ENCODE measurements around the gene FGD6. TPM values are rescaled to one million over a fixed set of nuclear protein-coding genes. Genes with fewer than 3 reads are reported as not detected.

Gene FGD6
- polyA plus RNA-seq, 1 donor (not counting 4 experiments of a cell fraction or from before 2014, with no cell fraction given): 54.2 TPM

GRCh38 chr12:95229636-95230035 lies 12.4 kb upstream of the FGD6 start:
- H3K4me1 ChIP-seq (ENCODE audit: control insufficient read depth, extremely low read depth, insufficient read depth, low read length): peaks cover 14% of the 10 kb centered on the region
- FAIRE-seq (no peak), DNase-seq (ENCODE audit: low read depth, low spot score) (no peak)
- no peaks in the 10 kb centered on the region for H3K9me3 ChIP-seq (ENCODE audit: control insufficient read depth, low read depth, low read length)
- no peak overlapping the region for H3K4me2 ChIP-seq (ENCODE audit: control insufficient read depth, extremely low read depth, insufficient read depth, low read depth, low read length)
- no peak overlapping the region for H3K27ac ChIP-seq (ENCODE audit: control insufficient read depth, insufficient read depth, low read length)
- no peak overlapping the region for H2AFZ ChIP-seq (ENCODE audit: control insufficient read depth, low read length)
- no peak overlapping the region for H3K9ac ChIP-seq (ENCODE audit: control insufficient read depth, extremely low read depth, insufficient read depth, low read length)
- peaks cover 7 to 12% of the 10 kb centered on the region in 2 experiments for H3K36me3 ChIP-seq (ENCODE audit: control insufficient read depth in 2 of 2, extremely low read depth in 1 of 2, insufficient read depth in 2 of 2, low read length in 2 of 2)
- peaks cover 96% of the 10 kb centered on the region for H3K79me2 ChIP-seq (ENCODE audit: control insufficient read depth, insufficient read depth, low read length)
- peaks cover 5% of the 10 kb centered on the region for H4K20me1 ChIP-seq (ENCODE audit: control insufficient read depth, extremely low read depth, insufficient read depth, low read length)
- no peak for TF ChIP-seq EZH2 (IDR thresholded peaks at IDR 0.05; ENCODE audit: low read length)
- TF ChIP-seq CTCF (optimal IDR thresholded peaks at IDR 0.05 in 1 of 3, IDR thresholded peaks at IDR 0.05 in 1 of 3, conservative IDR thresholded peaks at IDR 0.05 in 1 of 3; ENCODE audit: extremely low read depth in 1 of 3, insufficient read depth in 2 of 3, low read length in 3 of 3): no peak
- no peaks in the 10 kb centered on the region for H3K9me1 ChIP-seq (ENCODE audit: control insufficient read depth, extremely low read depth, insufficient read depth, low read length)
- dilution Hi-C loops (cut with MboI; ENCODE audit: extremely low pct_ligation_motif_present, low sequenced_read_pairs): no loop called here
- no peaks in the 10 kb centered on the region for H3K27me3 ChIP-seq (ENCODE audit: control insufficient read depth, extremely low read depth, insufficient read depth, low read length)
- no peak overlapping the region for H3K4me3 ChIP-seq (ENCODE audit: control insufficient read depth in 2 of 3, extremely low read depth in 1 of 3, insufficient read depth in 2 of 3, low read depth in 1 of 3, low read length in 3 of 3)

- Histone ChIP-seq H3K27ac (ENCODE audit: control insufficient read depth, insufficient read depth, low read length) (no peak overlapping the region), H3K9me3 (ENCODE audit: control insufficient read depth, low read depth, low read length) (no peaks in the 10 kb centered on the region), H4K20me1 (ENCODE audit: control insufficient read depth, extremely low read depth, insufficient read depth, low read length) (peaks cover 5% of the 10 kb centered on the region), H3K79me2 (ENCODE audit: control insufficient read depth, insufficient read depth, low read length) (peaks cover 96% of the 10 kb centered on the region), H3K4me1 (ENCODE audit: control insufficient read depth, extremely low read depth, insufficient read depth, low read length) (peaks cover 23% of the 10 kb centered on the region), H3K4me3 (ENCODE audit: control insufficient read depth in 2 of 3, extremely low read depth in 1 of 3, insufficient read depth in 2 of 3, low read depth in 1 of 3, low read length in 3 of 3) (no peak overlapping the region), H3K9ac (ENCODE audit: control insufficient read depth, extremely low read depth, insufficient read depth, low read length) (no peak overlapping the region), H3K9me1 (ENCODE audit: control insufficient read depth, extremely low read depth, insufficient read depth, low read length) (no peaks in the 10 kb centered on the region), H2AFZ (ENCODE audit: control insufficient read depth, low read length) (no peak overlapping the region), H3K36me3 (ENCODE audit: control insufficient read depth in 2 of 2, extremely low read depth in 1 of 2, insufficient read depth in 2 of 2, low read length in 2 of 2) (peaks cover 9 to 20% of the 10 kb centered on the region in 2 experiments), H3K27me3 (ENCODE audit: control insufficient read depth, extremely low read depth, insufficient read depth, low read length) (no peaks in the 10 kb centered on the region), H3K4me2 (ENCODE audit: control insufficient read depth, extremely low read depth, insufficient read depth, low read depth, low read length) (no peak overlapping the region)
- FAIRE-seq: no peak
- DNase-seq (ENCODE audit: low read depth, low spot score): no peak
- dilution Hi-C loops (cut with MboI; ENCODE audit: extremely low pct_ligation_motif_present, low sequenced_read_pairs): no loop called here
- TF ChIP-seq CTCF (optimal IDR thresholded peaks at IDR 0.05 in 1 of 3, IDR thresholded peaks at IDR 0.05 in 1 of 3, conservative IDR thresholded peaks at IDR 0.05 in 1 of 3; ENCODE audit: extremely low read depth in 1 of 3, insufficient read depth in 2 of 3, low read length in 3 of 3) (no peak), EZH2 (IDR thresholded peaks at IDR 0.05; ENCODE audit: low read length) (no peak)
These were observed 11.3 kb upstream of the FGD6 start for GRCh38 chr12:95228617-95229016.

Measured in keratinocyte (primary cell).